Panc1 (cell line): ENCODE measurements around the gene DLG3. TPM values are rescaled to one million over a fixed set of nuclear protein-coding genes. Genes with fewer than 3 reads are reported as not detected.

Experiments used
- ATAC-seq: fragments of 200-7000 bp; cut with Tn5 transposase; 2 replicates; pipeline ENCODE4 v1.9.1; 2020; ENCODE audit warnings: mild to moderate bottlenecking, moderate library complexity
- BruUV-seq: library from RNA; stranded (reverse); fragments of 400-500 nt; replicated peaks from 2 replicates; lab custom pipeline; 2021; lab: Mats Ljungman, UMichigan
- CTCF ChIA-PET: fragments of 300-600 bp; sonication (Branson Sonifier 250); formaldehyde crosslinking; loops from one replicate; lab custom pipeline; 2022; ENCODE audit warnings: antibody characterized with exemption; lab: Charles Lee
- POLR2A ChIA-PET: fragments of 300-600 bp; sonication (Branson Sonifier 250); formaldehyde crosslinking; loops from one replicate; lab custom pipeline; 2022; ENCODE audit warnings: antibody characterized with exemption; lab: Charles Lee
- DNase-seq: peaks from one replicate; pipeline ENCODE4 v3.0.0-alpha.2; 2010; ENCODE audit warnings: low read depth, low spot score
- H3K27ac ChIP-seq: 2 replicates; pipeline ENCODE4 v1.5.1; 2011; ENCODE audit warnings: mild to moderate bottlenecking, low read length, inconsistent platforms
- H3K27me3 ChIP-seq: fragments of 200-500 bp; sonication (Bioruptor generic); 2 replicates; pipeline ENCODE4 v1.6.0; 2014; ENCODE audit warnings: low read length, inconsistent platforms; ENCODE audit not compliant: control insufficient read depth, insufficient read depth
- H3K36me3 ChIP-seq: fragments of 200-500 bp; sonication (Bioruptor generic); 2 replicates; pipeline ENCODE4 v1.5.1; 2014; ENCODE audit warnings: inconsistent platforms, mild to moderate bottlenecking, low read length, moderate library complexity; ENCODE audit not compliant: control insufficient read depth, insufficient read depth
- H3K4me1 ChIP-seq: 2 replicates; pipeline ENCODE4 v1.5.1; 2011; ENCODE audit warnings: inconsistent platforms, mild to moderate bottlenecking, low read length, moderate library complexity; ENCODE audit not compliant: control insufficient read depth, insufficient read depth
- H3K4me3 ChIP-seq, 2 experiments: 2 replicates each; pipeline ENCODE4 v1.5.1; 2011 to 2012; ENCODE audit warnings: low read depth in 2 of 2, low read length in 2 of 2, mild to moderate bottlenecking in 2 of 2, inconsistent platforms in 1 of 2, moderate library complexity in 1 of 2
- H3K9me3 ChIP-seq: fragments of 200-500 bp; sonication (Bioruptor generic); 2 replicates; pipeline ENCODE4 v1.5.1; 2014; ENCODE audit warnings: low read depth, mild to moderate bottlenecking, inconsistent platforms, low read length, moderate library complexity; ENCODE audit not compliant: control insufficient read depth, insufficient read depth
- POLR2AphosphoS5 ChIP-seq: IDR thresholded peaks from 2 replicates; pipeline ENCODE4 v1.6.1; 2012; ENCODE audit warnings: mild to moderate bottlenecking, low read depth, low read length, moderate library complexity
- SIN3A ChIP-seq: IDR thresholded peaks from 2 replicates; pipeline ENCODE4 v1.6.1; 2012; ENCODE audit warnings: low read depth, mild to moderate bottlenecking, low read length, moderate library complexity, borderline replicate concordance; ENCODE audit not compliant: insufficient read depth
- TCF7L2 ChIP-seq: IDR thresholded peaks from 2 replicates; pipeline ENCODE4 v1.6.1; 2011; ENCODE audit warnings: mild to moderate bottlenecking, low read depth, low read length, inconsistent platforms
- in situ Hi-C: cut with HindIII; loops from 2 replicates; pipeline ENCODE4 v1.10.0; 2016; ENCODE audit warnings: low sequenced_read_pairs, low pct_unique_long_range_greater_than_20kb
- intact Hi-C: fragments of 100-400 bp; cut with micrococcal nuclease; formaldehyde crosslinking; loops from one replicate; pipeline ENCODE4 v1.10.0; 2022; ENCODE audit not compliant: unreplicated experiment
- total RNA-seq: library from RNA; stranded (reverse); gene quantifications from one replicate; pipeline ENCODE4 v1.2.1, GENCODE V29; 2021; ENCODE audit not compliant: unreplicated experiment
- TF ChIP-seq, protein P1 (sequence below): fragments of 450-650 bp; IDR thresholded peaks from 2 replicates; pipeline ENCODE4 v1.5.1; 2017; ENCODE audit warnings: mild to moderate bottlenecking
- TF ChIP-seq, protein P2 (sequence below), 2 experiments: IDR thresholded peaks; 2 replicates each; pipeline ENCODE4 v1.6.1; 2011 to 2012; ENCODE audit warnings: low read depth in 2 of 2, control low read depth in 1 of 2, low read length in 1 of 2, mild to moderate bottlenecking in 1 of 2, moderate library complexity in 1 of 2; ENCODE audit not compliant: insufficient read depth in 1 of 2

The DLG3 gene
- total RNA-seq, 1 experiment from 2014 or later, result 3.0 TPM

DNA sequence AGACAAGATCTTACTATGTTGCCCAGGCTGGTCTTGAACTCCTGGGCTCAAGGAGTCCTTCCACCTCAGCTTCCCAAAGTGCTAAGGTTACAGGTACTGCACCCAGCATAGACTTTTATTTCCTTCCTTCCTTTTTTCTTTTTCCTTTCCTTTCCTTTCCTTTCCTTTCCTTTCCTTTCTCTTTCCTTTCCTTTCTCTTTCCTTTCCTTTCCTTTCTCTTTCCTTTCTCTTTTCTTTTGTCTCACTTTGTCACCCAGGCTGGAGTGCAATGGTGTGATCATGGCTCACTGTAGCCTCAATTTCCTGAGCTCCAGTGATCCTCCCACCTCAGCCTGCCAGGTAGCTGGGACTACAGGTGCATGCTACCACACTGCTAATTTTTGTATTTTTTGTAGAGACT, 19.4 kb downstream of the DLG3 start:
- no peaks in the 10 kb centered on the region for H3K4me1 ChIP-seq
- no peaks in the 10 kb centered on the region for H3K27me3 ChIP-seq
- intact Hi-C loops (no loop called here), in situ Hi-C loops (no loop called here)
- ATAC-seq, result no peak
- no peaks in the 10 kb centered on the region for H3K36me3 ChIP-seq
- TF ChIP-seq, protein P1, sequence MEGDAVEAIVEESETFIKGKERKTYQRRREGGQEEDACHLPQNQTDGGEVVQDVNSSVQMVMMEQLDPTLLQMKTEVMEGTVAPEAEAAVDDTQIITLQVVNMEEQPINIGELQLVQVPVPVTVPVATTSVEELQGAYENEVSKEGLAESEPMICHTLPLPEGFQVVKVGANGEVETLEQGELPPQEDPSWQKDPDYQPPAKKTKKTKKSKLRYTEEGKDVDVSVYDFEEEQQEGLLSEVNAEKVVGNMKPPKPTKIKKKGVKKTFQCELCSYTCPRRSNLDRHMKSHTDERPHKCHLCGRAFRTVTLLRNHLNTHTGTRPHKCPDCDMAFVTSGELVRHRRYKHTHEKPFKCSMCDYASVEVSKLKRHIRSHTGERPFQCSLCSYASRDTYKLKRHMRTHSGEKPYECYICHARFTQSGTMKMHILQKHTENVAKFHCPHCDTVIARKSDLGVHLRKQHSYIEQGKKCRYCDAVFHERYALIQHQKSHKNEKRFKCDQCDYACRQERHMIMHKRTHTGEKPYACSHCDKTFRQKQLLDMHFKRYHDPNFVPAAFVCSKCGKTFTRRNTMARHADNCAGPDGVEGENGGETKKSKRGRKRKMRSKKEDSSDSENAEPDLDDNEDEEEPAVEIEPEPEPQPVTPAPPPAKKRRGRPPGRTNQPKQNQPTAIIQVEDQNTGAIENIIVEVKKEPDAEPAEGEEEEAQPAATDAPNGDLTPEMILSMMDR, result no peak
- TF ChIP-seq POLR2AphosphoS5 (no peak), SIN3A (no peak), TCF7L2 (no peak)
- TF ChIP-seq, protein P2, sequence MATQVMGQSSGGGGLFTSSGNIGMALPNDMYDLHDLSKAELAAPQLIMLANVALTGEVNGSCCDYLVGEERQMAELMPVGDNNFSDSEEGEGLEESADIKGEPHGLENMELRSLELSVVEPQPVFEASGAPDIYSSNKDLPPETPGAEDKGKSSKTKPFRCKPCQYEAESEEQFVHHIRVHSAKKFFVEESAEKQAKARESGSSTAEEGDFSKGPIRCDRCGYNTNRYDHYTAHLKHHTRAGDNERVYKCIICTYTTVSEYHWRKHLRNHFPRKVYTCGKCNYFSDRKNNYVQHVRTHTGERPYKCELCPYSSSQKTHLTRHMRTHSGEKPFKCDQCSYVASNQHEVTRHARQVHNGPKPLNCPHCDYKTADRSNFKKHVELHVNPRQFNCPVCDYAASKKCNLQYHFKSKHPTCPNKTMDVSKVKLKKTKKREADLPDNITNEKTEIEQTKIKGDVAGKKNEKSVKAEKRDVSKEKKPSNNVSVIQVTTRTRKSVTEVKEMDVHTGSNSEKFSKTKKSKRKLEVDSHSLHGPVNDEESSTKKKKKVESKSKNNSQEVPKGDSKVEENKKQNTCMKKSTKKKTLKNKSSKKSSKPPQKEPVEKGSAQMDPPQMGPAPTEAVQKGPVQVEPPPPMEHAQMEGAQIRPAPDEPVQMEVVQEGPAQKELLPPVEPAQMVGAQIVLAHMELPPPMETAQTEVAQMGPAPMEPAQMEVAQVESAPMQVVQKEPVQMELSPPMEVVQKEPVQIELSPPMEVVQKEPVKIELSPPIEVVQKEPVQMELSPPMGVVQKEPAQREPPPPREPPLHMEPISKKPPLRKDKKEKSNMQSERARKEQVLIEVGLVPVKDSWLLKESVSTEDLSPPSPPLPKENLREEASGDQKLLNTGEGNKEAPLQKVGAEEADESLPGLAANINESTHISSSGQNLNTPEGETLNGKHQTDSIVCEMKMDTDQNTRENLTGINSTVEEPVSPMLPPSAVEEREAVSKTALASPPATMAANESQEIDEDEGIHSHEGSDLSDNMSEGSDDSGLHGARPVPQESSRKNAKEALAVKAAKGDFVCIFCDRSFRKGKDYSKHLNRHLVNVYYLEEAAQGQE (IDR thresholded peaks at IDR 0.05; ENCODE audit: insufficient read depth in 1 of 2, low read depth in 2 of 2, low read length in 1 of 2), result no peak
- BruUV-seq, result no TSS peak
- DNase-seq, result no peak
- no peaks in the 10 kb centered on the region for H3K9me3 ChIP-seq
- H3K27ac ChIP-seq, result no peak overlapping the region
- CTCF ChIA-PET, result no interaction called here
- no peak overlapping the region for H3K4me3 ChIP-seq
- POLR2A ChIA-PET, result no interaction called here

DNA sequence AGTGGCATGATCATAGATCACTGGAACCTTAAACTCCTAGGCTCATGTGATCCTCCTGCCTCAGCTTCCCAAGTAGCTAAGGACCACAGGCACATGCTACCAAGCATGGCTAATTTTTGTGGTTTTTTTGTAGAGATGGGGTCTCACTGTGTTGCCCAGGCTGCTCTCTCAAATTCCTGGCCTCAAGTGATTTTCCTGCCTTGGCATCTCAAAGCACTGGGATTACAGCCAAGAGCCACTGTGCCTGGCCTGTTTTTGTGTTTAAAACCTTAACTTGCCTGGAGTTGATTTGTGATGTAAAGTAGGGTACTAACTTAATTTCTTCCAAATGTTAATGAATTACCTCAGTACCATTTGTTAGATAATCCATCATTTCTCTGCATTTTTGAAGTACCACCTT, 22.3 kb downstream of the DLG3 start:
- no peak for ATAC-seq
- Histone ChIP-seq H3K4me3 (no peak overlapping the region), H3K36me3 (no peaks in the 10 kb centered on the region), H3K9me3 (no peaks in the 10 kb centered on the region), H3K4me1 (no peaks in the 10 kb centered on the region), H3K27me3 (no peaks in the 10 kb centered on the region), H3K27ac (no peak overlapping the region)
- intact Hi-C loops, result no loop called here
- CTCF ChIA-PET, result no interaction called here
- DNase-seq, result no peak
- in situ Hi-C loops, result no loop called here
- no TSS peak for BruUV-seq
- POLR2A ChIA-PET, result no interaction called here
- TF ChIP-seq TCF7L2 (no peak), SIN3A (no peak), POLR2AphosphoS5 (no peak)
- TF ChIP-seq, protein P2 (IDR thresholded peaks at IDR 0.05; ENCODE audit: insufficient read depth in 1 of 2, low read depth in 2 of 2, low read length in 1 of 2), result no peak
- TF ChIP-seq, protein P1, result no peak
